GM12872 (cell line): Measurements from ENCODE around the gene FAM83C.
A peak's percentile ranks its signal among the peaks of the same experiment; 100 is the strongest.

Experiments used
- CTCF ChIP-seq: IDR thresholded peaks from 3 replicates; pipeline ENCODE4 v1.5.1; 2011; ENCODE audit warnings: low read depth, mild to moderate bottlenecking, low read length, moderate library complexity; ENCODE audit not compliant: insufficient read depth

FAM83C gene

GRCh38 chr20:35279040-35279439 is 13.2 kb downstream of the FAM83C start:
- TF ChIP-seq CTCF = no peak

GRCh38 chr20:35277531-35278395 is 14.5 kb downstream of the FAM83C start, which contains the start of gene MMP24OS:
Gene MMP24OS (minus strand): TSS chr20:35278122. CDS start chr20:35277929, 193 bp downstream.
- TF ChIP-seq CTCF = peak; percentile 54

GRCh38 chr20:35277127-35277526 is 15.1 kb downstream of the FAM83C start:
- no peak for TF ChIP-seq CTCF

GRCh38 chr20:35276408-35276807 is 15.8 kb downstream of the FAM83C start:
- TF ChIP-seq CTCF = no peak

- no peak for TF ChIP-seq CTCF
Observed at GRCh38 chr20:35275741-35276251, 16.4 kb downstream of the FAM83C start.

- TF ChIP-seq CTCF = no peak
Observed at GRCh38 chr20:35274172-35275092, 17.8 kb downstream of the FAM83C start.
